A549 (cell line): ENCODE results near the gene SLC12A8.

ENCODE experiments used
- BCL3 ChIP-seq: fragments of >200 bp; sonication (Bioruptor Twin); formaldehyde crosslinking; IDR thresholded peaks from 3 replicates; pipeline ENCODE4 v1.6.1; 2016
- BHLHE40 ChIP-seq: IDR thresholded peaks from 2 replicates; pipeline ENCODE4 v1.6.1; 2012; ENCODE audit warnings: low read depth, low read length, inconsistent platforms
- CTCF ChIP-seq: fragments of >200 bp; sonication (Bioruptor Twin); formaldehyde crosslinking; IDR thresholded peaks from 3 replicates; pipeline ENCODE4 v1.5.1; 2016
- ESRRA ChIP-seq: fragments of 150-350 bp; IDR thresholded peaks from 2 replicates; pipeline ENCODE4 v1.6.1; 2014; ENCODE audit warnings: mild to moderate bottlenecking, low read length, borderline replicate concordance
- GATA3 ChIP-seq: IDR thresholded peaks from 2 replicates; pipeline ENCODE4 v1.6.1; 2012; ENCODE audit warnings: borderline replicate concordance
- HMGXB4 ChIP-seq: fragments of 250-450 bp; sonication (Bioruptor Pico); IDR thresholded peaks from 2 replicates; pipeline ENCODE4 v1.5.0; 2021; ENCODE audit warnings: mild to moderate bottlenecking, moderate library complexity, borderline replicate concordance
- MYC ChIP-seq: IDR thresholded peaks from 2 replicates; pipeline ENCODE4 v1.6.1; 2012; ENCODE audit warnings: mild to moderate bottlenecking, inconsistent platforms, low read length, improper control_type of control experiment, borderline replicate concordance
- POLR2A ChIP-seq: IDR thresholded peaks from 2 replicates; pipeline ENCODE4 v1.6.1; 2012; ENCODE audit warnings: mild to moderate bottlenecking, low read length
- POLR2AphosphoS2 ChIP-seq: conservative IDR thresholded peaks from 2 replicates; pipeline ENCODE4 v1.6.1; 2012; ENCODE audit warnings: low read length, improper control_type of control experiment, inconsistent platforms
- SMC3 ChIP-seq: fragments of >200 bp; sonication (Bioruptor Twin); formaldehyde crosslinking; IDR thresholded peaks from 3 replicates; pipeline ENCODE4 v1.6.1; 2018; ENCODE audit warnings: inconsistent platforms
- USF2 ChIP-seq: fragments of 450-650 bp; IDR thresholded peaks from 2 replicates; pipeline ENCODE4 v1.6.1; 2014; ENCODE audit warnings: antibody characterized with exemption

GRCh38 chr3:125179884-125180240, 32.7 kb downstream of the SLC12A8 start:
- no peak for TF ChIP-seq CTCF
- TF ChIP-seq POLR2A = no peak
- TF ChIP-seq USF2 = no peak
- no peak for TF ChIP-seq HMGXB4 (CRISPR knock-in tag)
- TF ChIP-seq BHLHE40 = no peak
- TF ChIP-seq SMC3 = no peak
- TF ChIP-seq MYC = no peak
- no peak for TF ChIP-seq ESRRA
- TF ChIP-seq BCL3 = no peak
- TF ChIP-seq POLR2AphosphoS2 = no peak
- no peak for TF ChIP-seq GATA3
